ENCODE measurements around the gene DDAH2.

Gene DDAH2

GRCh38 chr6:31761343-31761742 is 32.2 kb upstream of the DDAH2 start:
- H4K20me1 ChIP-seq (ENCODE audit: insufficient read depth, low read length), result peaks cover 4% of the 10 kb centered on the region; the same call in 1 of the 2 replicates
- H3K27me3 ChIP-seq (ENCODE audit: insufficient read depth, low read length, poor library complexity), result no peaks in the 10 kb centered on the region
- ATAC-seq (ENCODE audit: insufficient read depth, low read depth) (no peak), DNase-seq (no peak)
- no peaks in the 10 kb centered on the region for H3K79me2 ChIP-seq (ENCODE audit: insufficient read depth, low read length)
- H3K27ac ChIP-seq (ENCODE audit: low read length), result no peak overlapping the region
- H3K4me2 ChIP-seq (ENCODE audit: insufficient read depth, low read length), result no peak overlapping the region
- TF ChIP-seq, protein P1, sequence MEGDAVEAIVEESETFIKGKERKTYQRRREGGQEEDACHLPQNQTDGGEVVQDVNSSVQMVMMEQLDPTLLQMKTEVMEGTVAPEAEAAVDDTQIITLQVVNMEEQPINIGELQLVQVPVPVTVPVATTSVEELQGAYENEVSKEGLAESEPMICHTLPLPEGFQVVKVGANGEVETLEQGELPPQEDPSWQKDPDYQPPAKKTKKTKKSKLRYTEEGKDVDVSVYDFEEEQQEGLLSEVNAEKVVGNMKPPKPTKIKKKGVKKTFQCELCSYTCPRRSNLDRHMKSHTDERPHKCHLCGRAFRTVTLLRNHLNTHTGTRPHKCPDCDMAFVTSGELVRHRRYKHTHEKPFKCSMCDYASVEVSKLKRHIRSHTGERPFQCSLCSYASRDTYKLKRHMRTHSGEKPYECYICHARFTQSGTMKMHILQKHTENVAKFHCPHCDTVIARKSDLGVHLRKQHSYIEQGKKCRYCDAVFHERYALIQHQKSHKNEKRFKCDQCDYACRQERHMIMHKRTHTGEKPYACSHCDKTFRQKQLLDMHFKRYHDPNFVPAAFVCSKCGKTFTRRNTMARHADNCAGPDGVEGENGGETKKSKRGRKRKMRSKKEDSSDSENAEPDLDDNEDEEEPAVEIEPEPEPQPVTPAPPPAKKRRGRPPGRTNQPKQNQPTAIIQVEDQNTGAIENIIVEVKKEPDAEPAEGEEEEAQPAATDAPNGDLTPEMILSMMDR (IDR thresholded peaks at IDR 0.05; ENCODE audit: borderline replicate concordance, extremely low read depth, low read length, poor library complexity, severe bottlenecking), result no peak
- no peak for TF ChIP-seq EZH2 (IDR thresholded peaks at IDR 0.05; ENCODE audit: borderline replicate concordance, low read depth, low read length, severe bottlenecking)
- H3K36me3 ChIP-seq (ENCODE audit: insufficient read depth, low read length), result peaks cover 72% of the 10 kb centered on the region
- no peak overlapping the region for H3K4me3 ChIP-seq (ENCODE audit: low read depth in 1 of 2, low read length in 2 of 2)
- H3K9me3 ChIP-seq (ENCODE audit: insufficient read depth, low read length, severe bottlenecking), result no peaks in the 10 kb centered on the region
- no peaks in the 10 kb centered on the region for H3K4me1 ChIP-seq (ENCODE audit: insufficient read depth, low read length)
- no peak overlapping the region for H3K9ac ChIP-seq (ENCODE audit: low read depth, low read length)
- H2AFZ ChIP-seq (ENCODE audit: low read depth, low read length), result no peak overlapping the region

GRCh38 chr6:31760790-31761189 is 31.7 kb upstream of the DDAH2 start:
- Histone ChIP-seq H3K27ac (ENCODE audit: low read length) (no peak overlapping the region), H3K9me3 (ENCODE audit: insufficient read depth, low read length, severe bottlenecking) (no peaks in the 10 kb centered on the region), H3K79me2 (ENCODE audit: insufficient read depth, low read length) (no peaks in the 10 kb centered on the region), H2AFZ (ENCODE audit: low read depth, low read length) (no peak overlapping the region), H3K27me3 (ENCODE audit: insufficient read depth, low read length, poor library complexity) (no peaks in the 10 kb centered on the region), H3K4me2 (ENCODE audit: insufficient read depth, low read length) (no peak overlapping the region), H3K4me3 (ENCODE audit: low read depth in 1 of 2, low read length in 2 of 2) (no peak overlapping the region), H4K20me1 (ENCODE audit: insufficient read depth, low read length) (peaks cover 4% of the 10 kb centered on the region; the same call in 1 of the 2 replicates), H3K9ac (ENCODE audit: low read depth, low read length) (no peak overlapping the region), H3K4me1 (ENCODE audit: insufficient read depth, low read length) (no peaks in the 10 kb centered on the region), H3K36me3 (ENCODE audit: insufficient read depth, low read length) (peaks cover 72% of the 10 kb centered on the region)
- DNase-seq (no peak), ATAC-seq (ENCODE audit: insufficient read depth, low read depth) (no peak)
- no peak for TF ChIP-seq EZH2 (IDR thresholded peaks at IDR 0.05; ENCODE audit: borderline replicate concordance, low read depth, low read length, severe bottlenecking)
- TF ChIP-seq, protein P1 (IDR thresholded peaks at IDR 0.05; ENCODE audit: borderline replicate concordance, extremely low read depth, low read length, poor library complexity, severe bottlenecking), result no peak

DNA sequence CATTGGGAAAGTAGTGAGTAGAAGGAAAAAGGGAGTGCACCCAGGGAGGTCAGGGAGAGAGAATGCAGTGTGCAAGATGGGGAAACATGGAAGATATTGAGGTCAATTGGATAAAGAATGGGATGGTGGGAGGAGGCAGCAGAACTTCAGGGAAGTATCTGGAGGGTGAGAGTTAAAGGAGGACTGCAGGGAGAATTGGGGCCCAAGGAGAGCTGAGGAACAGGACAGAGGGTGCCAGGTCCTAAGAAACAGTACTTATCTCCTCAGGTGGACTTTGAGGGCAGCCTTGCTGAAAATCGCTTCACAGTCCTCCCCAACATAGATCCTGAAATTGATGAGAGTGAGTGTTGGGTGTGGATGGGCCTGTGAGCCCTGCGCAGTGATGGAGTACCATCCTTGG is 29.2 kb upstream of the DDAH2 start:
- no peaks in the 10 kb centered on the region for H3K79me2 ChIP-seq (ENCODE audit: insufficient read depth, low read length)
- H3K4me2 ChIP-seq (ENCODE audit: insufficient read depth, low read length), result no peak overlapping the region
- no peak overlapping the region for H3K9ac ChIP-seq (ENCODE audit: low read depth, low read length)
- DNase-seq (no peak), ATAC-seq (ENCODE audit: insufficient read depth, low read depth) (no peak)
- no peak overlapping the region for H2AFZ ChIP-seq (ENCODE audit: low read depth, low read length)
- peaks cover under 1% of the 10 kb centered on the region; the same call in 1 of the 2 replicates for H4K20me1 ChIP-seq (ENCODE audit: insufficient read depth, low read length)
- no peaks in the 10 kb centered on the region for H3K9me3 ChIP-seq (ENCODE audit: insufficient read depth, low read length, severe bottlenecking)
- no peak overlapping the region for H3K4me3 ChIP-seq (ENCODE audit: low read depth in 1 of 2, low read length in 2 of 2)
- no peak for TF ChIP-seq EZH2 (IDR thresholded peaks at IDR 0.05; ENCODE audit: borderline replicate concordance, low read depth, low read length, severe bottlenecking)
- TF ChIP-seq, protein P1 (IDR thresholded peaks at IDR 0.05; ENCODE audit: borderline replicate concordance, extremely low read depth, low read length, poor library complexity, severe bottlenecking), result no peak
- H3K36me3 ChIP-seq (ENCODE audit: insufficient read depth, low read length), result peaks cover 65% of the 10 kb centered on the region
- H3K27ac ChIP-seq (ENCODE audit: low read length), result no peak overlapping the region; the same call in 1 of the 2 replicates
- H3K4me1 ChIP-seq (ENCODE audit: insufficient read depth, low read length), result no peaks in the 10 kb centered on the region
- no peaks in the 10 kb centered on the region for H3K27me3 ChIP-seq (ENCODE audit: insufficient read depth, low read length, poor library complexity)

All from DND-41 (cell line).